GM12873 (cell line): ENCODE results near the gene IL3RA.

Experiments
- CTCF ChIP-seq: IDR thresholded peaks from 2 replicates; pipeline ENCODE4 v1.5.1; 2012; ENCODE audit warnings: low read depth, mild to moderate bottlenecking, moderate library complexity, low read length, control low read depth; ENCODE audit not compliant: insufficient read depth; ENCODE audit errors: missing control alignments

IL3RA gene

GRCh38 chrX:1305411-1305810 is 31.2 kb upstream of the IL3RA start:
- TF ChIP-seq CTCF: no peak

GRCh38 chrX:1306909-1307625 is 29.5 kb upstream of the IL3RA start:
- no peak for TF ChIP-seq CTCF

- no peak for TF ChIP-seq CTCF
Observed at GRCh38 chrX:1307626-1308340, 28.8 kb upstream of the IL3RA start.

- no peak for TF ChIP-seq CTCF
Observed at GRCh38 chrX:1308476-1308875, 28.1 kb upstream of the IL3RA start.

- no peak for TF ChIP-seq CTCF
Observed at GRCh38 chrX:1313788-1314187, 22.8 kb upstream of the IL3RA start.

- TF ChIP-seq CTCF: no peak
Observed at GRCh38 chrX:1316527-1316926, 20.1 kb upstream of the IL3RA start.

- no peak for TF ChIP-seq CTCF
Observed at GRCh38 chrX:1321674-1322073, 14.9 kb upstream of the IL3RA start.
